ENCODE data around the gene RAB3IL1. TPM values are rescaled to one million over a fixed set of nuclear protein-coding genes. Genes with fewer than 3 reads are reported as not detected.
A peak's percentile ranks its signal among the peaks of the same experiment; 100 is the strongest.

RAB3IL1 gene
- total and polyA plus RNA-seq, 8 donors: 0.58 to 13.3 (median 10.1) TPM; not detected in 1

- Histone ChIP-seq H3K27ac (peak overlapping the region in 4 of 5 donors; percentile 99 to 100 (median 100)), H3K36me3 (peaks cover 18 to 54% (median 44%) of the 10 kb centered on the region in 4 donors), H3K4me3 (no peak overlapping the region), H3K9me3 (no peaks in the 10 kb centered on the region), H3K4me1 (peaks cover 47 to 80% (median 56%) of the 10 kb centered on the region in 4 donors), H3K27me3 (peaks cover 0 to 6% (median 2%) of the 10 kb centered on the region in 3 donors)
- intact Hi-C loops (cut with DNase I; ENCODE audit: low total_unique reads): no loop called here
- TF ChIP-seq POLR2AphosphoS5 (IDR thresholded peaks at IDR 0.05): no peak
- 70 to 88% (median 81%) methylated on average over 3 of the region's 3 CpGs for WGBS, 5 donors
- no peak for DNase-seq
These were observed 43.2 kb upstream of the RAB3IL1 start for GRCh38 chr11:61960532-61960931.

GRCh38 chr11:61959678-61960077, 42.3 kb upstream of the RAB3IL1 start:
- Histone ChIP-seq H3K27ac (peak overlapping the region in 1 of 5 donors; percentile 100), H3K36me3 (peaks cover 9 to 46% (median 35%) of the 10 kb centered on the region in 4 donors), H3K9me3 (no peaks in the 10 kb centered on the region), H3K27me3 (peaks cover 0 to 14% (median 11%) of the 10 kb centered on the region in 3 donors), H3K4me1 (peaks cover 47 to 80% (median 57%) of the 10 kb centered on the region in 4 donors), H3K4me3 (no peak overlapping the region)
- DNase-seq: no peak
- whole genome bisulfite sequencing, 5 donors: 86 to 94% (median 89%) methylated on average over 6 of the region's 6 CpGs
- TF ChIP-seq POLR2AphosphoS5 (IDR thresholded peaks at IDR 0.05) (no peak), EP300 (IDR thresholded peaks at IDR 0.05) (no peak), POLR2A (IDR thresholded peaks at IDR 0.05) (no peak), CTCF (IDR thresholded peaks at IDR 0.05) (no peak)
- intact Hi-C loops (cut with DNase I; ENCODE audit: low total_unique reads): loop anchor here (10.0 kb wide), 2 partner anchors 105 to 145 kb away; partner anchors contain the start of gene FADS1

GRCh38 chr11:61959114-61959513, 41.7 kb upstream of the RAB3IL1 start:
- Histone ChIP-seq H3K27me3 (peaks cover 0 to 15% (median 12%) of the 10 kb centered on the region in 3 donors), H3K27ac (peak overlapping the region in 1 of 5 donors; percentile 21), H3K4me3 (no peak overlapping the region), H3K4me1 (peaks cover 41 to 77% (median 56%) of the 10 kb centered on the region in 4 donors), H3K9me3 (no peaks in the 10 kb centered on the region), H3K36me3 (peaks cover 3 to 40% (median 30%) of the 10 kb centered on the region in 4 donors)
- intact Hi-C loops (cut with DNase I; ENCODE audit: low total_unique reads): loop anchor here (10.0 kb wide), 2 partner anchors 106 to 144 kb away; partner anchors contain the start of gene FADS1
- DNase-seq: no peak
- WGBS, 5 donors: 13 to 43% (median 26%) methylated on average over 2 of the region's 2 CpGs
- TF ChIP-seq POLR2AphosphoS5 (IDR thresholded peaks at IDR 0.05) (no peak), POLR2A (IDR thresholded peaks at IDR 0.05) (no peak), CTCF (IDR thresholded peaks at IDR 0.05) (no peak), EP300 (IDR thresholded peaks at IDR 0.05) (no peak)

- Histone ChIP-seq H3K4me1 (peaks cover 36 to 72% (median 50%) of the 10 kb centered on the region in 4 donors), H3K27ac (peak overlapping the region in 1 of 5 donors; percentile 21)
- WGBS, 5 donors: 60 to 72% (median 66%) methylated on average over 3 of the region's 3 CpGs
These were observed 41.2 kb upstream of the RAB3IL1 start for GRCh38 chr11:61958590-61958989.

More at GRCh38 chr11:61958590-61958989, 41.2 kb upstream of the RAB3IL1 start:
- TF ChIP-seq POLR2A (IDR thresholded peaks at IDR 0.05) (no peak), CTCF (IDR thresholded peaks at IDR 0.05) (no peak)
- peaks cover 0 to 35% (median 24%) of the 10 kb centered on the region in 4 donors for H3K36me3 ChIP-seq
- no peak for DNase-seq
- no peak overlapping the region for H3K4me3 ChIP-seq
- intact Hi-C loops (cut with DNase I; ENCODE audit: low total_unique reads): loop anchor here (10.0 kb wide), 2 partner anchors 106 to 144 kb away; partner anchors contain the start of gene FADS1
- H3K9me3 ChIP-seq: no peaks in the 10 kb centered on the region
- peaks cover 0 to 15% (median 12%) of the 10 kb centered on the region in 3 donors for H3K27me3 ChIP-seq

Data from stomach (tissue), 9 donors.